Muscle of leg (tissue), 11 donors: ENCODE data around the gene GUSB. TPM values are rescaled to one million over a fixed set of nuclear protein-coding genes. Genes with fewer than 3 reads are reported as not detected.
A peak's percentile ranks its signal among the peaks of the same experiment; 100 is the strongest.
"Not testable (repeated sequence)": the region's sequence is repeated elsewhere in the genome, so short reads cannot be mapped to it uniquely, and the experiment has no call there.

Source experiments
- DNase-seq: peaks from one replicate; pipeline ENCODE4 v3.0.0; 2013
- H3K27ac ChIP-seq: one replicate; pipeline ENCODE4 v1.5.1; 2013; ENCODE audit warnings: mild to moderate bottlenecking, low read length, control low read depth
- H3K27me3 ChIP-seq: one replicate; pipeline ENCODE4 v1.6.1; 2013; ENCODE audit warnings: low read length; ENCODE audit not compliant: control insufficient read depth, insufficient read depth
- H3K36me3 ChIP-seq: one replicate; pipeline ENCODE4 v1.6.1; 2013; ENCODE audit warnings: low read length; ENCODE audit not compliant: control insufficient read depth, insufficient read depth
- H3K4me1 ChIP-seq: one replicate; pipeline ENCODE4 v1.6.1; 2013; ENCODE audit warnings: low read length; ENCODE audit not compliant: control insufficient read depth, insufficient read depth
- H3K4me3 ChIP-seq: one replicate; pipeline ENCODE4 v1.5.1; 2013; ENCODE audit warnings: low read length, control low read depth
- H3K9me3 ChIP-seq: replicated peaks from 2 replicates; pipeline ENCODE4 v1.6.1; 2013; ENCODE audit warnings: low read depth, low read length; ENCODE audit not compliant: control insufficient read depth
- WGBS: methylation state at CpG from one replicate; pipeline ENCODE4 v1.1.5; 2013; ENCODE audit warnings: missing lambda C conversion rate; ENCODE audit not compliant: insufficient coverage; 5-methylcytosine and 5-hydroxymethylcytosine counted together
- polyA plus RNA-seq, 8 donors: library from polyadenylated mRNA; unstranded; fragments of 120-200 nt; gene quantifications; one replicate each; pipeline versions ENCODE4 v1.2.1 to v1.2.3, GENCODE V29; 2013; ENCODE audit warnings: inconsistent platforms in 1 of 8, low replicate concordance in 1 of 8; ENCODE audit not compliant: insufficient read length in 8 of 8, insufficient read depth in 1 of 8
- total RNA-seq: library from RNA; stranded (reverse); fragments of 120-200 nt; gene quantifications from one replicate; pipeline ENCODE4 v1.2.4, GENCODE V29; 2013

The GUSB gene
- total and polyA plus RNA-seq, 9 donors = 20.6 to 50.6 (median 39.9) TPM

DNA sequence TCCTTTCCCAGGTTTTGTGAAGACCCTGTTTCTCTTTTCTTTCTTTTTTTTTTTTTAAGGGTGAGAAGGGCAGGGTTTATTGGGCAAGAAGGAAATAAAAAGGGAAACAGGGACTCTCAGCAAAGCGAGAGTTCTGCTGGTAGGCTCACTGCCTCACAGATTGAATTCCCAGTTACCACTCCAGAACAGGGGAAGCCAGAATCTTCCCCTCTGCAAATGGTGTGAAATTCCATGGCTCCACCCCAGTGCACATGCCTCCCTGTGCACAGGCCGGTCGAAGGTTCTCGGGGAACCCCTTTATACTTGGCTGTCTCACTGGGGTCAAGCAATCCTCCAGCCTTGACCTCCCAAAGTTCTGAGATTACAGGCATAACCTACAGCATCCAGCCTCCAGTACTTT lies 10.5 kb upstream of the GUSB start:
- Histone ChIP-seq H3K4me1 (no peaks in the 10 kb centered on the region), H3K9me3 (no peaks in the 10 kb centered on the region), H3K4me3 (no peak overlapping the region), H3K27ac (no peak overlapping the region), H3K27me3 (no peaks in the 10 kb centered on the region), H3K36me3 (no peaks in the 10 kb centered on the region)
- WGBS = 70% methylated on average over 3 of the region's 4 CpGs
- DNase-seq = no peak

- H3K4me3 ChIP-seq, H3K36me3 ChIP-seq, H3K9me3 ChIP-seq, H3K27ac ChIP-seq, H3K4me1 ChIP-seq, H3K27me3 ChIP-seq, DNase-seq: not testable (repeated sequence)
- no CpG with 5 or more reads among the region's 5 CpGs for WGBS
Measured at GRCh38 chr7:65991829-65992228, 9.8 kb upstream of the GUSB start.

- Histone ChIP-seq H3K4me3 (no peak overlapping the region), H3K27ac (no peak overlapping the region), H3K36me3 (no peaks in the 10 kb centered on the region), H3K27me3 (no peaks in the 10 kb centered on the region), H3K4me1 (no peaks in the 10 kb centered on the region), H3K9me3 (no peaks in the 10 kb centered on the region)
- no peak for DNase-seq
- WGBS = no CpG with 5 or more reads among the region's 3 CpGs
Measured at GRCh38 chr7:65989694-65990080, 7.7 kb upstream of the GUSB start.

GRCh38 chr7:65988503-65988902 lies 6.5 kb upstream of the GUSB start:
- not testable (repeated sequence) for H3K27me3 ChIP-seq, DNase-seq, H3K4me1 ChIP-seq, H3K36me3 ChIP-seq, H3K27ac ChIP-seq, H3K9me3 ChIP-seq, H3K4me3 ChIP-seq
- no CpG with 5 or more reads among the region's 1 CpG for WGBS

DNA sequence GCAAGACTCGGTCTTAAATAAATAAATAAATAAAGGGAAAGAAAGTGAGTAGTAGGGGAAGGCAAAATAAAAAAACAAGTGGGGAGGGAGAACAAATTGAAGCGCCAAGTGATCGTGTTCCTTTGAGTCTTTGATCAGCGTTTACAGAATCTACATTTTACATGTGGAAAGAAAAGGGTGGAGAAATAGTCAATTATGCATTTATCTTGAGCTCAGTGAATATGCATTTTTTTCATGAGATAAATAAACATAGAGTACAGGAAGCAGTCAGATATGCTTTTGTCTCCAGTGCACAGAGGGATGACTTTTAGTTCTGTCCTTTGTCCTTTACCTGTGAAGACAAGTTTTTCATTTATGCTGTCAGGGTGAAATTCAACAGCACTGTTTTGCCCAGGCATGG lies 6.1 kb upstream of the GUSB start:
- H3K27me3 ChIP-seq = no peaks in the 10 kb centered on the region
- H3K4me3 ChIP-seq = no peak overlapping the region
- DNase-seq = no peak
- H3K9me3 ChIP-seq = no peaks in the 10 kb centered on the region
- no peaks in the 10 kb centered on the region for H3K4me1 ChIP-seq
- H3K27ac ChIP-seq = no peak overlapping the region
- H3K36me3 ChIP-seq = no peaks in the 10 kb centered on the region
- WGBS = 80% methylated on average over 2 of the region's 4 CpGs

DNA sequence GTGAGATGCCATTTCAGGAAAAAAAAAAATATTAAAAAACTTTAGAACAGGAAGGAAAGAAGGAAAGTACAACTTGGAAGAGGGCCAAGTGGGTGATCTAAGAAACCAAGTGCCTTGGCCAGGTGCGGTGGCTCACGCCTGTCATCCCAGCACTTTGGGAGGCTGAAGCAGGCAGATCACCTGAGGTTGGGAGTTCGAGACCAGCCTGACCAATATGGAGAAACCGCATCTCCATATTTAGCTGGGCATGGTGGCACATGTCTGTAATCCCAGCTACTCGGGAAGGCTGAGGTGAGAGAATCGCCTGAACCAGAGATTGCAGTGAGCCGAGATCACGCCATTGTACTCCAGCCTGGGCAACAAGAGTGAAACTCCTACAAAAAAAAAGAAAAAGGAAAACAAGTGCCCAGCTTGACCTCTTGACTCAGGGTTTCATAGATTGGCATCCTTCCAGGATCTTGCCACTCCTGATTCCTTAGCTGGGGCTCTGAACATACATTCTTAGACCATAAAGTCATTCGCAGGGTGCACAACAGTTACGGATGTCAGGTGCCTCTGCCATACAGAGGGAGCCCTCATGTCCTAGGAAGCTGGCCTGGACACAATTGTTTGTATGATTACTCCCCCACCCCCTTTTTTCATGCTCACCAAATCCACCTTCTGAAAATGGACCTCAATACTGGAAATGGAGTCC lies 2.1 kb upstream of the GUSB start:
- 91% methylated on average over 9 of the region's 10 CpGs for WGBS
- H3K4me1 ChIP-seq = peaks cover 18% of the 10 kb centered on the region
- DNase-seq = no peak
- no peak overlapping the region for H3K4me3 ChIP-seq
- H3K27ac ChIP-seq = no peak overlapping the region
- peaks cover 12% of the 10 kb centered on the region for H3K36me3 ChIP-seq
- H3K9me3 ChIP-seq = no peaks in the 10 kb centered on the region
- H3K27me3 ChIP-seq = no peaks in the 10 kb centered on the region

- 50% methylated on average over 5 of the region's 11 CpGs for WGBS
- Histone ChIP-seq H3K4me3 (peak overlapping the region; percentile 82), H3K27ac (peak overlapping the region; percentile 59), H3K27me3 (no peaks in the 10 kb centered on the region), H3K9me3 (no peaks in the 10 kb centered on the region), H3K4me1 (peaks cover 18% of the 10 kb centered on the region), H3K36me3 (peaks cover 24% of the 10 kb centered on the region)
- DNase-seq = peak; percentile 79
Measured at GRCh38 chr7:65980478-65981250, 1.3 kb downstream of the GUSB start.

DNA sequence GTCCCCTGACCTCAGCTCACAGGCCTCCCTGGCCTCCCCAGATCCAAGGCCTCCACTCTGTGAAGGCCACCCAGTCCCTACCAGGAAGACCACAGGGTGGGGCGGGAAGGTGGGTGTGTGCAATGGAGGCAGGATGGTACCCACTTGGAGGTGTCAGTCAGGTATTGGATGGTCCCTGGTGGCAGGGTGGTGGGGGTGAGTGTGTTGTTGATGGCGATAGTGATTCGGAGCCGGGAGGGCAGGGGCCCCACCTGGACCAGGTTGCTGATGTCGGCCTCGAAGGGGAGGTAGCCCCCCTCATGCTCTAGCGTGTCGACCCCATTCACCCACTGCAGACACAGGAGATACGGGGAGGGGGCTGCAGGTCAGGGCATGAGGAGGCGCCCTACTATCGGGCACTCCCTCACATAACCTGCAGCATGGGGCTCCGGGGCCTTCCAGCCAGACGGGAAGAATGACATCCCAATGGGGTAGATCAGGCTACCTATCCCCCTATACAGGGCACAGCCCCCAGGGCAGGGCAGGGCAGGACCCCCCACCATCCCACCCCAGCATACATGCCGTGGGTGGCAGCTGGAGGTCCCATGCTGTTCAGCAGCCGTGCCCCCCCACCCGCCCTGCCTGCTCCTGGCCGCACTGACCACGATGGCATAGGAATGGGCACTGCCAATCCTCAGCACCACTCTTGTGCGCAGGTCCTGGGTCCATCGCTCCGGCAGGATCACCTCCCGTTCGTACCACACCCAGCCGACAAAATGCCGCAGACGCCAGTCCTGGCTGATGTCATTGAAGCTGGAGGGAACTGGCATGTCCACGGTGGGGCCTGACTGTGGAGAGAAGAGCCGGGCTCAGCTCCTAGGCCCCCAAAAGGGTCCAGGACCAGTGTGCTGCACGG lies 2.2 kb downstream of the GUSB start:
- peak overlapping the region; percentile 59 for H3K27ac ChIP-seq
- H3K4me1 ChIP-seq = peaks cover 18% of the 10 kb centered on the region
- no peak overlapping the region for H3K4me3 ChIP-seq
- H3K9me3 ChIP-seq = no peaks in the 10 kb centered on the region
- 89% methylated on average over 23 of the region's 29 CpGs for WGBS
- DNase-seq = no peak
- H3K36me3 ChIP-seq = peaks cover 30% of the 10 kb centered on the region
- H3K27me3 ChIP-seq = no peaks in the 10 kb centered on the region

DNA sequence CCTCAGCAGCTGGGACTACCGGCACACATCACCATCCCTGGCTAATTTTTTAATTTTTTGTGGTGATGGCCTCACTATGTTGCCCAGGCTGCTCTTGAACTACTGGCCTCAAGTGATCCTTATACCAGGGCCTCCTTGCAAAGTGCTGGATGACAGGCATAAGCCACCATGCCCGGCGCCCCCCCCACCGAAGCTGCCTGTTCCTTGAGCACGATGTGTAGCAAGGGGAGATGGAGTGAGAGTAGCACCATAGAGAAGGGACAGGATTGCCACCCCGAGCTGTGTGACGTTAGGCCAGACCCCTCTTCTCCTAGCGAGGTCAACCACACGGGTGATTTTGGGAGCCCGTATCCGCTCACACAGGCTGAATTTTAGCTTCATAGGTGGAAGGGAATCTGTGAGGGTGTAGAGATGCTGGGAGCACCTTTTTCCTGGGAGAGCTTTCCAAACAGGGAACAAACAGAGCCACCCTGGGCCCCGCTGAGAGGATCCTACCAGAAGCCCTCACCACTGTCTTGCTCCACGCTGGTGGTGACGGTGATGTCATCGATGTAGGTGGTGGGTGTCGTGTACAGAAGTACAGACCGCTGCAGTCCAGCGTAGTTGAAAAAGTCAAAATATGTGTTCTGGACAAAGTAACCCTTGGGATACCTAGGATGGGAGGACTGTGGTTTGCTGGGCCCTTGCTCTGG lies 3.0 kb downstream of the GUSB start:
- Histone ChIP-seq H3K36me3 (peaks cover 38% of the 10 kb centered on the region), H3K27ac (no peak overlapping the region), H3K27me3 (no peaks in the 10 kb centered on the region), H3K4me1 (peaks cover 18% of the 10 kb centered on the region), H3K4me3 (no peak overlapping the region), H3K9me3 (no peaks in the 10 kb centered on the region)
- 92% methylated on average over 10 of the region's 18 CpGs for WGBS
- DNase-seq = no peak
